ENCODE results near the gene DPEP2. TPM values are rescaled to one million over a fixed set of nuclear protein-coding genes. Genes with fewer than 3 reads are reported as not detected.
A peak's percentile ranks its signal among the peaks of the same experiment; 100 is the strongest.

DPEP2 gene
- total and polyA plus RNA-seq, 2 of the 13 experiments (the other 11 are each of a cell fraction or from before 2014, with no cell fraction given) = 0.18 TPM; not detected in 1

- TF ChIP-seq ZNF235 (CRISPR knock-in tag; IDR thresholded peaks at IDR 0.05; ENCODE audit: borderline replicate concordance) = 0 out of 2 replicates have a peak, but pooled peaks have one; percentile 29
- TF ChIP-seq KLF16 (CRISPR knock-in tag; IDR thresholded peaks at IDR 0.05) = peak; percentile 74 to 96; a peak in 3 of 4 replicates
- no peak for TF ChIP-seq TBL1XR1 (IDR thresholded peaks at IDR 0.05; ENCODE audit: borderline replicate concordance, low read length, partially characterized antibody)
- no peak for TF ChIP-seq ZNF280B (CRISPR knock-in tag; IDR thresholded peaks at IDR 0.05; ENCODE audit: borderline replicate concordance)
- no peak for TF ChIP-seq ZNF816 (CRISPR knock-in tag; IDR thresholded peaks at IDR 0.05; ENCODE audit: borderline replicate concordance)
- TF ChIP-seq SUZ12 (IDR thresholded peaks at IDR 0.05; ENCODE audit: low read depth, low read length) = no peak
- TF ChIP-seq ZMYM4 (CRISPR knock-in tag; IDR thresholded peaks at IDR 0.05) = peak; percentile 67; the same call in 1 of the 2 replicates
- TF ChIP-seq HNF4A (CRISPR knock-in tag; IDR thresholded peaks at IDR 0.05) = peak; percentile 25; the same call in 1 of the 2 replicates
- TF ChIP-seq RBM22 (optimal IDR thresholded peaks at IDR 0.05; ENCODE audit: low read length) = no peak
- TF ChIP-seq ZNF407 (CRISPR knock-in tag; IDR thresholded peaks at IDR 0.05; ENCODE audit: not compliant biosample characterization) = no peak
- peak; percentile 73 for TF ChIP-seq GATAD1 (CRISPR knock-in tag; IDR thresholded peaks at IDR 0.05)
- TF ChIP-seq ELK4 (CRISPR knock-in tag; IDR thresholded peaks at IDR 0.05; ENCODE audit: borderline replicate concordance) = peak; percentile 23; the same call in 1 of the 2 replicates
- no peak for TF ChIP-seq PBX3 (CRISPR knock-in tag; IDR thresholded peaks at IDR 0.05; ENCODE audit: borderline replicate concordance)
- TF ChIP-seq MTF2 (CRISPR knock-in tag; IDR thresholded peaks at IDR 0.05; ENCODE audit: borderline replicate concordance) = no peak; the same call in 1 of the 2 replicates
- TF ChIP-seq IRF2 (CRISPR knock-in tag; IDR thresholded peaks at IDR 0.05) = no peak; the same call in 1 of the 2 replicates
- TF ChIP-seq MEIS2 (CRISPR knock-in tag; IDR thresholded peaks at IDR 0.05) = peak; percentile 63; the same call in 1 of the 2 replicates
Observed at GRCh38 chr16:67993207-67994039, 5.9 kb downstream of the DPEP2 start (continued).

Measured in HepG2 (cell line).